ENCODE data around the gene C12orf57. TPM values are rescaled to one million over a fixed set of nuclear protein-coding genes. Genes with fewer than 3 reads are reported as not detected.

The C12orf57 gene
- total RNA-seq, 1 donor from 2014 or later: 62.4 TPM

Other genes starting within 250 kb of the C12orf57 start
- gene PIANP, start 243.2 kb upstream of the C12orf57 start, total RNA-seq: 0.15 TPM in 1 of 2 replicates, not detected in the other
- gene COPS7A, start 220.0 kb upstream of the C12orf57 start, total RNA-seq: 66.0 and 68.3 TPM in 2 replicates
- 168 and 222 TPM in 2 replicates for gene MLF2, start 190.9 kb upstream of the C12orf57 start, total RNA-seq
- gene PTMS, start 177.7 kb upstream of the C12orf57 start, total RNA-seq: 24.0 and 69.1 TPM in 2 replicates
- gene LAG3, start 171.5 kb upstream of the C12orf57 start, total RNA-seq: not detected in 2 replicates
- 0.10 TPM in 1 of 2 replicates, not detected in the other for gene CD4, start 154.5 kb upstream of the C12orf57 start, total RNA-seq
- 3.8 TPM in 1 of 2 replicates, not detected in the other for gene GPR162, start 122.2 kb upstream of the C12orf57 start, total RNA-seq
- 17.4 and 36.8 TPM in 2 replicates for gene P3H3, start 115.6 kb upstream of the C12orf57 start, total RNA-seq
- 0.15 TPM in 1 of 2 replicates, not detected in the other for gene GNB3, start 103.1 kb upstream of the C12orf57 start, total RNA-seq
- gene CDCA3, start 92.7 kb upstream of the C12orf57 start, total RNA-seq: 1.3 and 4.7 TPM in 2 replicates
- 107 and 113 TPM in 2 replicates for gene USP5, start 91.9 kb upstream of the C12orf57 start, total RNA-seq
- 1,309 and 1,579 TPM in 2 replicates for gene TPI1, start 76.5 kb upstream of the C12orf57 start, total RNA-seq
- gene SPSB2, start 70.7 kb upstream of the C12orf57 start, total RNA-seq: 7.0 and 13.2 TPM in 2 replicates
- 16.1 and 16.4 TPM in 2 replicates for gene LRRC23, start 39.2 kb upstream of the C12orf57 start, total RNA-seq
- 14.1 and 41.3 TPM in 2 replicates for gene ENO2, start 29.4 kb upstream of the C12orf57 start, total RNA-seq
- 1.7 and 29.4 TPM in 2 replicates for gene ATN1, start 16.1 kb upstream of the C12orf57 start, total RNA-seq
- gene RNU7-1, start 206 bp upstream of the C12orf57 start, total RNA-seq: not detected in 2 replicates
- 14.8 and 18.4 TPM in 2 replicates for gene PTPN6, start 7.3 kb downstream of the C12orf57 start, total RNA-seq
- gene PHB2, start 26.6 kb downstream of the C12orf57 start, total RNA-seq: 109 and 234 TPM in 2 replicates
- gene EMG1, start 26.9 kb downstream of the C12orf57 start, total RNA-seq: 37.8 and 61.0 TPM in 2 replicates
- 9.7 and 26.5 TPM in 2 replicates for gene LPCAT3, start 74.5 kb downstream of the C12orf57 start, total RNA-seq
- gene C1S, start 116.7 kb downstream of the C12orf57 start, total RNA-seq: 5.2 and 72.6 TPM in 2 replicates
- 4.2 and 82.9 TPM in 2 replicates for gene C1R, start 148.4 kb downstream of the C12orf57 start, total RNA-seq
- 31.4 and 68.7 TPM in 2 replicates for gene C1RL, start 165.2 kb downstream of the C12orf57 start, total RNA-seq
- 1.1 TPM in 1 of 2 replicates, not detected in the other for gene RBP5, start 184.9 kb downstream of the C12orf57 start, total RNA-seq
- gene CLSTN3, start 186.3 kb downstream of the C12orf57 start, total RNA-seq: 34.6 and 106 TPM in 2 replicates
- 24.8 and 36.5 TPM in 2 replicates for gene PEX5, start 245.7 kb downstream of the C12orf57 start, total RNA-seq